Glutamatergic neuron (in vitro differentiated cells): ENCODE data around the gene RASAL2. TPM values are rescaled to one million over a fixed set of nuclear protein-coding genes. Genes with fewer than 3 reads are reported as not detected.

Source experiments
- DNase-seq: peaks from one replicate; pipeline ENCODE4 v3.0.0; 2022
- H3K27ac Mint-ChIP-seq: one replicate; pipeline ENCODE4 v1.8.0; 2020; ENCODE audit warnings: mild to moderate bottlenecking, mixed read lengths, inconsistent platforms; ENCODE audit not compliant: unreplicated experiment
- H3K27me3 Mint-ChIP-seq: one replicate; pipeline ENCODE4 v1.8.0; 2020; ENCODE audit warnings: mild to moderate bottlenecking, moderate library complexity, mixed read lengths, inconsistent platforms; ENCODE audit not compliant: unreplicated experiment
- H3K36me3 Mint-ChIP-seq: one replicate; pipeline ENCODE4 v1.8.0; 2020; ENCODE audit warnings: mild to moderate bottlenecking, mixed read lengths, inconsistent platforms; ENCODE audit not compliant: unreplicated experiment
- H3K4me1 Mint-ChIP-seq: one replicate; pipeline ENCODE4 v1.8.0; 2020; ENCODE audit warnings: mild to moderate bottlenecking, low read depth, mixed read lengths, inconsistent platforms; ENCODE audit not compliant: unreplicated experiment
- H3K4me3 Mint-ChIP-seq: one replicate; pipeline ENCODE4 v1.8.0; 2020; ENCODE audit warnings: mild to moderate bottlenecking, mixed read lengths, inconsistent platforms; ENCODE audit not compliant: unreplicated experiment
- H3K9me3 Mint-ChIP-seq: one replicate; pipeline ENCODE4 v1.8.0; 2020; ENCODE audit warnings: mild to moderate bottlenecking, moderate library complexity, mixed read lengths, inconsistent platforms; ENCODE audit not compliant: unreplicated experiment
- total RNA-seq: library from RNA; stranded (reverse); fragmentation: NEBNext Ultra II Directional; extraction: Animal tissue kit (Norgen Biotek cat#: 25700); gene quantifications from one replicate; pipeline ENCODE4 v1.2.1, GENCODE V29; 2021; ENCODE audit not compliant: unreplicated experiment
- TF ChIP-seq, protein P1 (sequence below): fragments of 200-600 bp; sonication (generic); IDR thresholded peaks from one replicate; pipeline ENCODE4 v1.5.0; 2021; ENCODE audit not compliant: partially characterized antibody, unreplicated experiment

Gene RASAL2
- total RNA-seq, 1 donor from 2014 or later, result 12.4 TPM

DNA sequence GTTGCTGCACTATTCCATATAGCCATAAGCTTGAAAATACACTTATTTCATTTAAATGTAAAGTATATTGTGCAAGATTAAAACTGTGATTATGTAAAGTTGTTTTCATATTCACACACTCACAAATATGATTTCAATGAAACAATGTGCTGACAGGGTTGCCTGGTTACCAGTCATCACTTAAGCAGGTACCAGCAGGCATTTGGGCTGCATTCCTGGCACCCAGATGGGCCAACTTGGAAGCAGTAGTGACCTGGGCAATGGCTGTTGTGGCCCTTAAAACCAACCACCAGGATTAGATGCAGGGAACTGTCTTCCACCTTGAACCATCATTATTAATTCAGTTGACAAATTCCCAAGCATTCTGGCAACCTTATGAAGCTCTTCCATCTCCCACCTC, 45.0 kb upstream of the RASAL2 start:
- Mint-ChIP-seq H3K36me3 (no peaks in the 10 kb centered on the region), H3K27ac (no peak overlapping the region), H3K4me1 (peaks cover 6% of the 10 kb centered on the region), H3K27me3 (no peaks in the 10 kb centered on the region), H3K4me3 (no peak overlapping the region), H3K9me3 (no peaks in the 10 kb centered on the region)
- TF ChIP-seq, protein P1, sequence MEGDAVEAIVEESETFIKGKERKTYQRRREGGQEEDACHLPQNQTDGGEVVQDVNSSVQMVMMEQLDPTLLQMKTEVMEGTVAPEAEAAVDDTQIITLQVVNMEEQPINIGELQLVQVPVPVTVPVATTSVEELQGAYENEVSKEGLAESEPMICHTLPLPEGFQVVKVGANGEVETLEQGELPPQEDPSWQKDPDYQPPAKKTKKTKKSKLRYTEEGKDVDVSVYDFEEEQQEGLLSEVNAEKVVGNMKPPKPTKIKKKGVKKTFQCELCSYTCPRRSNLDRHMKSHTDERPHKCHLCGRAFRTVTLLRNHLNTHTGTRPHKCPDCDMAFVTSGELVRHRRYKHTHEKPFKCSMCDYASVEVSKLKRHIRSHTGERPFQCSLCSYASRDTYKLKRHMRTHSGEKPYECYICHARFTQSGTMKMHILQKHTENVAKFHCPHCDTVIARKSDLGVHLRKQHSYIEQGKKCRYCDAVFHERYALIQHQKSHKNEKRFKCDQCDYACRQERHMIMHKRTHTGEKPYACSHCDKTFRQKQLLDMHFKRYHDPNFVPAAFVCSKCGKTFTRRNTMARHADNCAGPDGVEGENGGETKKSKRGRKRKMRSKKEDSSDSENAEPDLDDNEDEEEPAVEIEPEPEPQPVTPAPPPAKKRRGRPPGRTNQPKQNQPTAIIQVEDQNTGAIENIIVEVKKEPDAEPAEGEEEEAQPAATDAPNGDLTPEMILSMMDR, result no peak
- DNase-seq, result no peak

DNA sequence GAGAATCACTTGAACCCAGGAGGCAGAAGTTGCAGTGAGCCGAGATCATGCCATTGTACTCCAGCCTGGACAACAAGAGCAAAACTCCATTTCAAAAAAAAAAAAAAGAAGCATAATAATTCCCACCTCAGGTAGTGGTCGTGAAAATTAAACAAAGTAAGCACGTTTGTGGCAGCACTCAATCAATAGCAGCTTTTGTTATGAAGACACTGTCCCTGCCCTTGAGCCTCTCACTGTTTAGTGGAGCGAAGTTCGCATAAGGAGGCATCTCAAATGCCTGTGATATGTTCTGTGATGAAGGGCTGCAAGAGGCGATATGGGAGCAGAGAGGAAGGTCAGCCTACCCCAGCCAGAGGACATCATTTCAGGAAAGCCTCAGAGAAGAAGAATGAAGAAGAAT, 43.8 kb upstream of the RASAL2 start:
- no peak overlapping the region for H3K4me3 Mint-ChIP-seq
- no peak for DNase-seq
- TF ChIP-seq, protein P1, result no peak
- H3K36me3 Mint-ChIP-seq, result no peaks in the 10 kb centered on the region
- H3K27me3 Mint-ChIP-seq, result no peaks in the 10 kb centered on the region
- H3K9me3 Mint-ChIP-seq, result no peaks in the 10 kb centered on the region
- H3K4me1 Mint-ChIP-seq, result peaks cover 6% of the 10 kb centered on the region
- no peak overlapping the region for H3K27ac Mint-ChIP-seq

DNA sequence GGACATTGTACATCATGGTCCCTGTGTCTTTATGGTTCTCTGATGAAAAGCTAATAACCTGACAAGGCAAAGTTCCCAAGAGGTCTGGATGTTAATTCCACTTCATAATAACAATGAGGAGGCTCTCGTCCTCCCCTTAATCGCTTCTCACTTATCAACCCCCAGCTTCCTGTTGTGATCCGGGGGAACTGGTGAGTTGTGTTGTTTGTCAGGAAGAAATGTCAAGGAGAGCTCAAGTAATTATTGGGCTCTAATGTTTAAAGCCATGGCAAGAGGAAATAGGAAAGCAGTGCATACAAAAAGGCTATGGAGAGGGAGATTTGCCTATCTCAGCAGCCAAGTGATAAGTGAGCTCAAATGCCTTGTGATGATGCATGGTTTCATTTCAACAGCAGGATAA, 42.8 kb upstream of the RASAL2 start:
- Mint-ChIP-seq H3K27me3 (no peaks in the 10 kb centered on the region), H3K36me3 (no peaks in the 10 kb centered on the region), H3K4me1 (peaks cover 6% of the 10 kb centered on the region), H3K9me3 (no peaks in the 10 kb centered on the region), H3K4me3 (no peak overlapping the region), H3K27ac (no peak overlapping the region)
- no peak for DNase-seq
- TF ChIP-seq, protein P1, result no peak

DNA sequence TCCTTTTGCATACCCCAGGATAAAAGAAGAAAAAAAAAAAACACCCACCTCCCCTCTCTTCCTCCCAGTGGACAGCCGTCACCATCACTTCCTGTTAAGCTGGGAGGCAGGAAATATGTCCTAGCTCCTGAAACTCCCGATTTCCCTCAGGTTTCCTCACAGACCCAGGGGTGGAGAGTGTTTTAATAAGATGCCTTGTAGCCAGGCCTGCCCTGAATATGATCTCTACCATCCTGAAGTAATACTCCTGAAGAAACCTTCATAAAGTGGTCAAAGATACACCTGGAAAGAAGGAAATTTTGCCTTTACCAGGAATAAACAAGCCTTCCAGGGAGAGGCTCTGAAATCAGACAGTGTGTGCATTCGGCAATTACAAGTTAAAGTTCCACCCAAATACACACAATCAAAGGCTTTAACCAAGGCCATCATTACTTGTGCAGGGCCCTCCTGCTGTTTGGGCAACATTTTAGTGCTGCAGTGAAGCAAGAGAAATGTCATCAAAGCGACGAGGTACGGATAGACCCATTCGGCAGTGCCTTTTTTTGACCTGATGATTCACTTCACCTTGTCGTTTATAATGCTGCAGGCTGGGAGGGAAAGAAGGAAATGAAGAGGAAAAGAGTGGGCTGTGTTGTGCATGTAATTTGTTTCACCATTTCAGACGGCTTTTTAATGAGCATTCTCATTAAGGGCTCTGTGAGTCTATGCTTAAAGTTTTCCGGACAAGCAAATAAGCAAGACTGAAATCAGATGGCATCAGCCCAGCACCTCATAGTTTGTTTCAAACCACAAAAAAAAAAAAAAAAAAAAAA, 41.0 kb upstream of the RASAL2 start:
- H3K27ac Mint-ChIP-seq, result no peak overlapping the region
- no peak overlapping the region for H3K4me3 Mint-ChIP-seq
- H3K4me1 Mint-ChIP-seq, result no peaks in the 10 kb centered on the region
- TF ChIP-seq, protein P1, result no peak
- H3K27me3 Mint-ChIP-seq, result no peaks in the 10 kb centered on the region
- no peak for DNase-seq
- no peaks in the 10 kb centered on the region for H3K9me3 Mint-ChIP-seq
- H3K36me3 Mint-ChIP-seq, result no peaks in the 10 kb centered on the region

DNA sequence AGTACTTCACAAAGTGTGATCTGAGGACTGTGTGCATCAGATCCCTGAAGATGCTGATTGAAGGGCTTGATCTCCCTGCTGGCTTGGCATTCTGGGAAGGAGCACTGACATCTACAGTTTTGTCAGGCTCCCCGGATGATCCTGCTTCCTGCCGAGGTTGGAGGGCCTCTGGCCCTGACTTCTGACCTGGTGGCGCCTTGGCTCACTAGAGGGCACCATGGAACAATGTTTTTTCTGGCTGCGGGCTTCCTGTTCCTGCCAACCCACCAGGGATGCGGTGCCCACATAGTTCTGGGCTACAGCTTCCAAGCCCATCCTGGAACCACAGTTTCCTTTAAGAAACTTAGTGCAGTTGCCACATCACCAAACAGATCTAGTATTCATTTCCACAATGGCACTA, 38.8 kb upstream of the RASAL2 start:
- TF ChIP-seq, protein P1, result no peak
- Mint-ChIP-seq H3K27ac (no peak overlapping the region), H3K4me3 (no peak overlapping the region), H3K4me1 (peaks cover 6% of the 10 kb centered on the region), H3K27me3 (no peaks in the 10 kb centered on the region), H3K36me3 (no peaks in the 10 kb centered on the region), H3K9me3 (no peaks in the 10 kb centered on the region)
- DNase-seq, result no peak
